NB4 (cell line): ENCODE results near the gene ROBO1.
A peak's percentile ranks its signal among the peaks of the same experiment; 100 is the strongest.

Experiments used
- DNase-seq: peaks from one replicate; pipeline ENCODE4 v3.0.0; 2010; ENCODE audit warnings: low read depth
- H3K4me3 ChIP-seq: one replicate; pipeline ENCODE4 v1.5.1; 2011; ENCODE audit warnings: mild to moderate bottlenecking, low read depth, low read length, moderate library complexity
- CTCF ChIP-seq: IDR thresholded peaks from one replicate; pipeline ENCODE4 v1.5.1; 2012; ENCODE audit warnings: low read depth, low read length
- MAX ChIP-seq: IDR thresholded peaks from 2 replicates; pipeline ENCODE4 v1.6.1; 2011; ENCODE audit warnings: low read depth, low read length
- MYC ChIP-seq: IDR thresholded peaks from 2 replicates; pipeline ENCODE4 v1.6.1; 2011; ENCODE audit warnings: low read depth, low read length
- POLR2A ChIP-seq: IDR thresholded peaks from 2 replicates; pipeline ENCODE4 v1.6.1; 2011; ENCODE audit warnings: mild to moderate bottlenecking; ENCODE audit not compliant: insufficient read length; ENCODE audit errors: extremely low read depth

Gene ROBO1

GRCh38 chr3:79264892-79265291, 502.9 kb downstream of the ROBO1 start:
- DNase-seq = no peak
- no peak overlapping the region for H3K4me3 ChIP-seq
- TF ChIP-seq MAX (no peak), MYC (no peak), POLR2A (no peak), CTCF (no peak)

GRCh38 chr3:79263423-79263822, 504.4 kb downstream of the ROBO1 start:
- no peak overlapping the region for H3K4me3 ChIP-seq
- DNase-seq = peak; percentile 7
- TF ChIP-seq CTCF = no peak
- TF ChIP-seq POLR2A = no peak
- no peak for TF ChIP-seq MAX
- TF ChIP-seq MYC = no peak

GRCh38 chr3:79258479-79258878, 509.3 kb downstream of the ROBO1 start:
- no peak for DNase-seq
- H3K4me3 ChIP-seq = no peak overlapping the region
- TF ChIP-seq POLR2A = no peak
- no peak for TF ChIP-seq CTCF
- TF ChIP-seq MYC = no peak
- no peak for TF ChIP-seq MAX

GRCh38 chr3:79257791-79258190, 510.0 kb downstream of the ROBO1 start:
- DNase-seq = no peak
- no peak overlapping the region for H3K4me3 ChIP-seq
- TF ChIP-seq MAX = no peak

- TF ChIP-seq MYC = no peak
- DNase-seq = peak; percentile 42
Observed at GRCh38 chr3:79255702-79256101, 512.1 kb downstream of the ROBO1 start.

GRCh38 chr3:79255292-79255691, 512.5 kb downstream of the ROBO1 start:
- DNase-seq = no peak
- no peak overlapping the region for H3K4me3 ChIP-seq
- TF ChIP-seq POLR2A (no peak), CTCF (no peak), MAX (no peak), MYC (no peak)

More at GRCh38 chr3:79255702-79256101, 512.1 kb downstream of the ROBO1 start:
- no peak overlapping the region for H3K4me3 ChIP-seq

- H3K4me3 ChIP-seq = no peak overlapping the region
- peak; percentile 76 for DNase-seq
- TF ChIP-seq MAX (peak; percentile 78), MYC (peak; percentile 89), CTCF (no peak)
Observed at GRCh38 chr3:79253704-79254103, 514.1 kb downstream of the ROBO1 start.
